ENCODE results near the gene PACRG.

DNA sequence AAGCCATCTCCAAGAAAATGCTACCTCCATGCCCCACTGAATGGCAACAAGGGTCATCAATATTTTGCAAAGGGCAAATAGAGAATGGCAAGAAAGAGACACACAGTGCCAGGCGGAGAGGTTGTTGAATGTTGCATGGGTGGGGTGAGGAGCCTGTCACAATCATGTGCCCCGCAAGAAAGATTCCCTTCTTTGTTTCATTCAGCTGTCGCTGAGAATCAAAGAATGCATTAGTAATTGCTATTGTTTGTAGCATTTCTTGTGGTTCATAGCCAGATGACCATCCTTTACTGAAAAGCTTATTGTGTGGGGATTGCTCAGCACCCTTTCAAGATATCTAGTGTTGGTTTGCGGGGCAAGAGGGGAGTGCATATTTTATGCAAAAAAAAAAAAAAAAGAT lies 520.3 kb downstream of the PACRG start:
- TF ChIP-seq, protein P1, sequence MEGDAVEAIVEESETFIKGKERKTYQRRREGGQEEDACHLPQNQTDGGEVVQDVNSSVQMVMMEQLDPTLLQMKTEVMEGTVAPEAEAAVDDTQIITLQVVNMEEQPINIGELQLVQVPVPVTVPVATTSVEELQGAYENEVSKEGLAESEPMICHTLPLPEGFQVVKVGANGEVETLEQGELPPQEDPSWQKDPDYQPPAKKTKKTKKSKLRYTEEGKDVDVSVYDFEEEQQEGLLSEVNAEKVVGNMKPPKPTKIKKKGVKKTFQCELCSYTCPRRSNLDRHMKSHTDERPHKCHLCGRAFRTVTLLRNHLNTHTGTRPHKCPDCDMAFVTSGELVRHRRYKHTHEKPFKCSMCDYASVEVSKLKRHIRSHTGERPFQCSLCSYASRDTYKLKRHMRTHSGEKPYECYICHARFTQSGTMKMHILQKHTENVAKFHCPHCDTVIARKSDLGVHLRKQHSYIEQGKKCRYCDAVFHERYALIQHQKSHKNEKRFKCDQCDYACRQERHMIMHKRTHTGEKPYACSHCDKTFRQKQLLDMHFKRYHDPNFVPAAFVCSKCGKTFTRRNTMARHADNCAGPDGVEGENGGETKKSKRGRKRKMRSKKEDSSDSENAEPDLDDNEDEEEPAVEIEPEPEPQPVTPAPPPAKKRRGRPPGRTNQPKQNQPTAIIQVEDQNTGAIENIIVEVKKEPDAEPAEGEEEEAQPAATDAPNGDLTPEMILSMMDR (optimal IDR thresholded peaks at IDR 0.05 in 1 of 3, IDR thresholded peaks at IDR 0.05 in 1 of 3, conservative IDR thresholded peaks at IDR 0.05 in 1 of 3; ENCODE audit: extremely low read depth in 1 of 3, insufficient read depth in 2 of 3, low read length in 3 of 3) = no peak
- TF ChIP-seq EZH2 (IDR thresholded peaks at IDR 0.05; ENCODE audit: low read length) = no peak
